Measurements from ENCODE around the gene CARD11. TPM values are rescaled to one million over a fixed set of nuclear protein-coding genes. Genes with fewer than 3 reads are reported as not detected.

Gene CARD11
- total and polyA plus RNA-seq, 2 experiments from 2014 or later, result 17.7 to 29.0 TPM

DNA sequence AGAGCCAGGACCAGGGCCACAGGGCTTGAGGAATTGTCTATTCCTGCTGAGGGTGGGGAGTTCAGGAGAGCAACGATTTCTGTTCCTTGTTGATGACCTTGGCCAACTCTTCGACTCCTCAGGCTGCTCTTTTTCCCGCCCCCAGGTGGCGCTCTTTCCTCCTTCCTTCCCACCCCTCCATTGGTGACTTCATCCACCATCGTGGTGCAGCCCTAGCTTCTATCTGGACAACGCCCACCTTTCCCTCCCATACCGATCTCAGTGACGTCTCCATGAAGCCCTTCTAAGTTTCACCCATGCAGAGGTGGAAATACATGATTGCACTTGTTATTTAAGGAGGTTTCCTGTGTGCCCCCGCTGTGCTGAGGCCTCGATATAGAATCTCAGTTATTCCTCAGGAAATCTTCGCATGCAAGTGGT lies 22.1 kb upstream of the CARD11 start:
- Histone ChIP-seq H4K20me1 (replicated peaks; ENCODE audit: insufficient read depth) (no peaks in the 10 kb centered on the region), H3K4me1 (ENCODE audit: insufficient read depth) (no peaks in the 10 kb centered on the region), H3K9me2 (ENCODE audit: insufficient read depth) (peaks cover 14% of the 10 kb centered on the region; the same call in 1 of the 2 replicates), H3K79me2 (replicated peaks; ENCODE audit: insufficient read depth) (no peaks in the 10 kb centered on the region), H3F3A (replicated peaks; ENCODE audit: low read depth) (no peaks in the 10 kb centered on the region), H3K27ac (ENCODE audit: low read depth) (no peak overlapping the region), H3K4me3 (no peak overlapping the region), H2AFZ (peak overlapping the region; percentile 99), H3K4me2 (no peak overlapping the region), H3K36me3 (ENCODE audit: insufficient read depth) (no peaks in the 10 kb centered on the region), H3K27me3 (ENCODE audit: insufficient read depth) (no peaks in the 10 kb centered on the region)
- TF ChIP-seq CTCF (conservative IDR thresholded peaks at IDR 0.05; ENCODE audit: low read depth in 2 of 2) (peak; percentile 85 to 92), JUNB (IDR thresholded peaks at IDR 0.05; ENCODE audit: unreplicated experiment) (no peak), REST (IDR thresholded peaks at IDR 0.05; ENCODE audit: unreplicated experiment) (no peak), CREB1 (CRISPR knock-in tag; IDR thresholded peaks at IDR 0.05; ENCODE audit: low read depth) (peak; percentile 23; the same call in 1 of the 2 replicates), ZNF462 (CRISPR knock-in tag; IDR thresholded peaks at IDR 0.05) (peak; percentile 80)
- Mint-ChIP-seq H3K36me3 (ENCODE audit: low read depth) (peaks cover 6% of the 10 kb centered on the region; the same call in 2 of the 3 replicates), H3K4me1 (peaks cover 14% of the 10 kb centered on the region), H3K4me3 (no peak overlapping the region), H3K27ac (no peak overlapping the region), H3K27me3 (ENCODE audit: insufficient read depth, low read depth, poor library complexity) (peaks cover 10% of the 10 kb centered on the region), H3K9me3 (peaks cover 8% of the 10 kb centered on the region)
- DNase-seq (ENCODE audit: low spot score) (peak; percentile 91), ATAC-seq (peak; percentile 98)
